Measurements from ENCODE around the gene DNAJC17. TPM values are rescaled to one million over a fixed set of nuclear protein-coding genes. Genes with fewer than 3 reads are reported as not detected.

The DNAJC17 gene
- total and polyA plus RNA-seq, 2 donors from 2014 or later, result 41.6 to 56.7 TPM

GRCh38 chr15:40775007-40775406 lies 32.3 kb downstream of the DNAJC17 start:
- Histone ChIP-seq H3K36me3 (ENCODE audit: control insufficient read depth in 2 of 3, insufficient read depth in 3 of 3, low read length in 3 of 3) (peaks cover 0 to 60% (median 30%) of the 10 kb centered on the region in 3 donors), H3K9ac (ENCODE audit: low read length in 3 of 3) (no peak overlapping the region), H3K9me3 (ENCODE audit: control insufficient read depth in 2 of 3, insufficient read depth in 1 of 3, low read length in 3 of 3) (no peaks in the 10 kb centered on the region), H3K4me1 (ENCODE audit: control insufficient read depth in 2 of 3, insufficient read depth in 2 of 3, low read depth in 1 of 3, low read length in 3 of 3) (peaks cover 0 to under 1% (median 0%) of the 10 kb centered on the region in 3 donors), H3K4me3 (ENCODE audit: low read length in 3 of 3) (no peak overlapping the region), H3K27ac (ENCODE audit: low read depth in 2 of 2, low read length in 2 of 2) (no peak overlapping the region), H3K27me3 (ENCODE audit: control insufficient read depth, insufficient read depth, low read length) (no peaks in the 10 kb centered on the region)
- no peak for FAIRE-seq
- TF ChIP-seq, protein P1, sequence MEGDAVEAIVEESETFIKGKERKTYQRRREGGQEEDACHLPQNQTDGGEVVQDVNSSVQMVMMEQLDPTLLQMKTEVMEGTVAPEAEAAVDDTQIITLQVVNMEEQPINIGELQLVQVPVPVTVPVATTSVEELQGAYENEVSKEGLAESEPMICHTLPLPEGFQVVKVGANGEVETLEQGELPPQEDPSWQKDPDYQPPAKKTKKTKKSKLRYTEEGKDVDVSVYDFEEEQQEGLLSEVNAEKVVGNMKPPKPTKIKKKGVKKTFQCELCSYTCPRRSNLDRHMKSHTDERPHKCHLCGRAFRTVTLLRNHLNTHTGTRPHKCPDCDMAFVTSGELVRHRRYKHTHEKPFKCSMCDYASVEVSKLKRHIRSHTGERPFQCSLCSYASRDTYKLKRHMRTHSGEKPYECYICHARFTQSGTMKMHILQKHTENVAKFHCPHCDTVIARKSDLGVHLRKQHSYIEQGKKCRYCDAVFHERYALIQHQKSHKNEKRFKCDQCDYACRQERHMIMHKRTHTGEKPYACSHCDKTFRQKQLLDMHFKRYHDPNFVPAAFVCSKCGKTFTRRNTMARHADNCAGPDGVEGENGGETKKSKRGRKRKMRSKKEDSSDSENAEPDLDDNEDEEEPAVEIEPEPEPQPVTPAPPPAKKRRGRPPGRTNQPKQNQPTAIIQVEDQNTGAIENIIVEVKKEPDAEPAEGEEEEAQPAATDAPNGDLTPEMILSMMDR (IDR thresholded peaks at IDR 0.05; ENCODE audit: borderline replicate concordance, extremely low read depth, insufficient read depth), result no peak
- intact Hi-C loops (cut with DNase I), result no loop called here
- no peak for DNase-seq

- DNase-seq (no peak), FAIRE-seq (no peak)
- intact Hi-C loops (cut with DNase I), result no loop called here
- Histone ChIP-seq H3K9me3 (ENCODE audit: control insufficient read depth in 2 of 3, insufficient read depth in 1 of 3, low read length in 3 of 3) (no peaks in the 10 kb centered on the region), H3K4me3 (ENCODE audit: low read length in 3 of 3) (no peak overlapping the region), H3K4me1 (ENCODE audit: control insufficient read depth in 2 of 3, insufficient read depth in 2 of 3, low read depth in 1 of 3, low read length in 3 of 3) (peaks cover 0 to 4% (median 2%) of the 10 kb centered on the region in 3 donors), H3K36me3 (ENCODE audit: control insufficient read depth in 2 of 3, insufficient read depth in 3 of 3, low read length in 3 of 3) (peaks cover 0 to 52% (median 21%) of the 10 kb centered on the region in 3 donors), H3K27me3 (ENCODE audit: control insufficient read depth, insufficient read depth, low read length) (no peaks in the 10 kb centered on the region), H3K9ac (ENCODE audit: low read length in 3 of 3) (no peak overlapping the region), H3K27ac (ENCODE audit: low read depth in 2 of 2, low read length in 2 of 2) (no peak overlapping the region)
- TF ChIP-seq, protein P1 (IDR thresholded peaks at IDR 0.05; ENCODE audit: borderline replicate concordance, extremely low read depth, insufficient read depth), result no peak
Measured at GRCh38 chr15:40773902-40774301, 33.4 kb downstream of the DNAJC17 start.

DNA sequence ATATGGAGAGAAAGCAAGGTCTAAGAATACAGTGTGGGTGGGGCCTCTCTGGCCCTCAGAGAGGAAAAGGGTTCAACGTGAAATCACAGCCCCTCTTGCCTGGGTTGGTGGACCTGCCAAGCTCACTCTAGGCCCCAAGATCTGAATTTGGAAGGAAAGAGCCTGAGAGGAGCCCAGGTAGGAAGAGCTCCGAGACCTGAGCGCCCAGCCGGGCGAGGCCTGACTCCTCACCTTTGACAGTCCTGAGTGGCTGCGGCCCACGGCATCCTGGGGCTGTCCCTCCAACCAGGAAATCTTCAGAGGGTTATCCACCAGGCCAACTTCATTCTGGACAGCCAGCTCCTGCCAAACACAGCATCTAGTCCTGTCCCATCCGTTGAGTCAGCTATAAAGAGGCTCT lies 33.8 kb downstream of the DNAJC17 start:
- intact Hi-C loops (cut with DNase I), result no loop called here
- Histone ChIP-seq H3K4me1 (ENCODE audit: control insufficient read depth in 2 of 3, insufficient read depth in 2 of 3, low read depth in 1 of 3, low read length in 3 of 3) (peaks cover 0 to 4% (median 4%) of the 10 kb centered on the region in 3 donors), H3K27me3 (ENCODE audit: control insufficient read depth, insufficient read depth, low read length) (no peaks in the 10 kb centered on the region), H3K27ac (ENCODE audit: low read depth in 2 of 2, low read length in 2 of 2) (no peak overlapping the region), H3K9me3 (ENCODE audit: control insufficient read depth in 2 of 3, insufficient read depth in 1 of 3, low read length in 3 of 3) (no peaks in the 10 kb centered on the region), H3K4me3 (ENCODE audit: low read length in 3 of 3) (no peak overlapping the region), H3K9ac (ENCODE audit: low read length in 3 of 3) (no peak overlapping the region), H3K36me3 (ENCODE audit: control insufficient read depth in 2 of 3, insufficient read depth in 3 of 3, low read length in 3 of 3) (peaks cover 0 to 47% (median 21%) of the 10 kb centered on the region in 3 donors)
- FAIRE-seq, result no peak
- no peak for DNase-seq
- TF ChIP-seq, protein P1 (IDR thresholded peaks at IDR 0.05; ENCODE audit: borderline replicate concordance, extremely low read depth, insufficient read depth), result no peak

- intact Hi-C loops (cut with DNase I), result no loop called here
- peaks cover 0 to 40% (median 20%) of the 10 kb centered on the region in 3 donors for H3K36me3 ChIP-seq (ENCODE audit: control insufficient read depth in 2 of 3, insufficient read depth in 3 of 3, low read length in 3 of 3)
Measured at GRCh38 chr15:40772014-40772413, 35.3 kb downstream of the DNAJC17 start.

More at GRCh38 chr15:40772014-40772413, 35.3 kb downstream of the DNAJC17 start:
- Histone ChIP-seq H3K9me3 (ENCODE audit: control insufficient read depth in 2 of 3, insufficient read depth in 1 of 3, low read length in 3 of 3) (no peaks in the 10 kb centered on the region), H3K9ac (ENCODE audit: low read length in 3 of 3) (no peak overlapping the region), H3K4me1 (ENCODE audit: control insufficient read depth in 2 of 3, insufficient read depth in 2 of 3, low read depth in 1 of 3, low read length in 3 of 3) (peaks cover 0 to 4% (median 4%) of the 10 kb centered on the region in 3 donors), H3K4me3 (ENCODE audit: low read length in 3 of 3) (no peak overlapping the region), H3K27me3 (ENCODE audit: control insufficient read depth, insufficient read depth, low read length) (no peaks in the 10 kb centered on the region), H3K27ac (ENCODE audit: low read depth in 2 of 2, low read length in 2 of 2) (no peak overlapping the region)
- TF ChIP-seq, protein P1 (IDR thresholded peaks at IDR 0.05; ENCODE audit: borderline replicate concordance, extremely low read depth, insufficient read depth), result no peak
- FAIRE-seq, result no peak
- DNase-seq, result no peak
